ENCODE measurements around the gene NTSR1.

The NTSR1 gene

DNA sequence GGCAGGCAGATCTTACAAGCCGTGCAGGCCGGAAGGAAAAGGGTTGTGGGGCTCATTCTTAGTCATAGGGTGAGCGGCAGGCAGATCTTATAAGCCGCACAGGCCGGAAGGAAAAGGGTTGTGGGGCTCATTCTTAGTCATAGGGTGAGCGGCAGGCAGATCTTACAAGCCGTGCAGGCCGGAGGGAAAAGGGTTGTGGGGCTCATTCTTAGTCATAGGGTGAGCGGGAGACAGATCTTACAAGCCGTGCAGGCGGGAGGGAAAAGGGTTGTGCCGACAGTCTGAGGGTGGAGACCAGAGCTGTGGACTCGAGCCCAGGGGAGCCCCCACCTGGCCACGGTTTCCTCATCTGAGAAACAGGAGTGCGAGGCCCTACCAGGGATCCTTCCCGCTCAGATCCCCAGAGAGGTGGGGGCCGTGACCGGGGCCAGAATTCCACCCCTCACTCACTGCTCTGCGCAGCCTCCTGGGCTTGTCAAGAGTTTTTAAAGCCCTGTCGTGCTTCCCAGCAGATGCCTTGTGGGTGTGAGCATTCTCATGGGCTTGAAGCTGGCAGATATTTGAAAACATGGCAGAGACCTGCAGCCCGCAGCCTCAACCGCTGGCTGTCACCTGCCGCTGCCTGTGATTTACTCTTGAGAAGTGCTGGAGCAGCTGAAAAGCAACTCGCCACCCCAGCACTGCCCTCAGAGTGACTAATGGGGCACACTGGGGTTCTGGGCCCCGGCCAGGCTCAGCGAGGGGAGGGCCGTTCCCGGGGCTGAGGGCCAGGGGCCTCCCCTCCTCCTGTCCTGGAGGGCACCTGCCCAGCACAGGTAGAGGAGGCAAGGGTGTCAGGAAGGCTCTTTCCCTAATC, 31.9 kb downstream of the NTSR1 start:
- DNase-seq (ENCODE audit: low read depth in 2 of 2) = peak; percentile 48 to 70

DNA sequence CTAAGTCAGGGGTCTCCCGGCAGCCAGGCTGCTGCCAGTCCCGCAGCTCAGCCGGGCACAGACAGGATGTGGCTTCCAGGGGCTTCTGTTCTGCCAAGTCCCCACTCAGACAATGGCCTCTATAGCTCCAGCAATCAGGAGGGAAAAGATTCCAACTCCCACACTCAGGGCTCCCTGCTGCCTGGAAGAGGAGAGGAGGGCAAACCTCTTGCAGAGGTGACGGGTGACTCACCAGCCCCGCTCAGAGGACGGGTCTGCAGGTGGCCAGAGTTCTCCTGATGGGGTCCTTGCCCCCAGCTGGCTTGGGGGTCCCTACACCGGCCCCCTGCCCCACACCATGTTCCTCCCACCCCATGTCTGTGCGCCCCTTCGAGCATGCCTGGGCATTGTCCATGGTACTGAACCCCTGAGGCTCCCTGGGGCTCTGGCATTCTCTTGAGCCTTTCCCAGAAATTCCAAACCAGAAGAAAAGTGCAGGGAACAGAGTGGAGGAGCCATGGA, 32.6 kb downstream of the NTSR1 start:
- no peak for DNase-seq (ENCODE audit: low read depth in 2 of 2)

DNA sequence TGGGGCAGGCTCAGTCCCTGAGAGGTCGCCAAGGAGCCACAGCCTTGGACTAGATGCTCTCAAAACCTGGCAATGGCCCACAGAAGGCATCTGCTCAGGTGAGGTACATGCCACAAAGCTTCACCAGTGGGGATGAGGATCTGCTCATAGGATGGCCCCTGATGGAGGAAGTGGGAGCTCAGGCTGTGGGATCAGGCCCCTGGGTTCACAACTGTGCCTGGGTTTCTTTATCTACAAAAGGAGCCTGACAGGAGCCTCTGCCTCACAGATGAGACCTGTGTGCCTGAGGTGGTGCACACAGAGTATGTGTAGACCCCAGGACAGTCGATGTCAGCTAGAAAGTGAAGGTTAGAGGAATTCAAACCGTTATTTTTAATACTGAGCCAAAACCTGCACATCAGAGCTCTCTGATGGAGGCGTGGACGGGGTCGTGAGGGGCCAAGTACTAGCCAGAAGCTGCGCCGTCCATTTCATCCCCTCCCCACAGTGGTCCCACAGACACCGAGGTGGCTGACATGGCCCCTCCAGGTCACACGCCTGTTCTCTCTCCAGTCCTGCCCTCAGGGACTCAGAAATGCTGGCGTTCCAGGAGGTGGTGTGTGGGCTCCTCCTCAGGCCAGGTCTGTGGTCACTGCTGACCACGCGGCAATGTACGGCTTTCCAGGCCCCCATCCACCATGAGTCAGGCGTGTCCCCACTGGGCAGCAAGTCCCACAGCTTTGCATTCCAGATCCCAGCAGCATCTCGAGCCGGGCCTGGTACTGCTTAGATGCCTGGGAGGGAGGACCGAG, 33.3 kb downstream of the NTSR1 start:
- no peak for DNase-seq (ENCODE audit: low read depth in 2 of 2)

- DNase-seq (ENCODE audit: low read depth in 2 of 2) = no peak
Observed at GRCh38 chr20:62742550-62742949, 33.9 kb downstream of the NTSR1 start.

GRCh38 chr20:62742979-62743776, 34.5 kb downstream of the NTSR1 start:
- DNase-seq (ENCODE audit: low read depth in 2 of 2) = no peak

DNA sequence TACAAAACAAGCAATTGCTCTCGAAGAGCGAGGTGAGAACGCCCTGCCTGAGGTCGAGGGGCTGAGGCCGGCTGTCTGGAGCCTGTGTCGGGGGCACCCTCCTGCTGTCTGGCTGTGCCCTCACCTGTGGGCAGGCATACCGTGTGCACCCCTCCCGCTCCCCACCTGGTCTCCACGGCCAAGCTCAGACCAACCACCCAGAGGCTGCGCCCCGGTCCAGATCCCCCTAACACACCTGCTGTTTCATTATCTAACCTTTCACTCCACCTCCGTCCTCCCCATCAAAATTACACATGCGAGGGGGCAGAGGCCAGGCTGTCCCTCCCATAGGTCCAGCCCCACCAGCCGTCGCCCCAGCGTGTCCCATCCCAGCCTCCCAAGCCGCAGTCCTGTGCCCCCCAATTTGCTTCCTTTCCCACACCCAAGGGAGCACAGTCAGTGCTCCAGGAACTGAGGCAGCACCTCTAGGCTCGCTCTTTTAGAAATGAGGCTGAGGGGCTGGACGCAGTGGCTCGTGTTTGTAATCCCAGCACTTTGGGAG, 35.2 kb downstream of the NTSR1 start:
- no peak for DNase-seq (ENCODE audit: low read depth in 2 of 2)

GRCh38 chr20:62744741-62745191, 36.1 kb downstream of the NTSR1 start:
- DNase-seq (ENCODE audit: low read depth in 2 of 2) = no peak

DNA sequence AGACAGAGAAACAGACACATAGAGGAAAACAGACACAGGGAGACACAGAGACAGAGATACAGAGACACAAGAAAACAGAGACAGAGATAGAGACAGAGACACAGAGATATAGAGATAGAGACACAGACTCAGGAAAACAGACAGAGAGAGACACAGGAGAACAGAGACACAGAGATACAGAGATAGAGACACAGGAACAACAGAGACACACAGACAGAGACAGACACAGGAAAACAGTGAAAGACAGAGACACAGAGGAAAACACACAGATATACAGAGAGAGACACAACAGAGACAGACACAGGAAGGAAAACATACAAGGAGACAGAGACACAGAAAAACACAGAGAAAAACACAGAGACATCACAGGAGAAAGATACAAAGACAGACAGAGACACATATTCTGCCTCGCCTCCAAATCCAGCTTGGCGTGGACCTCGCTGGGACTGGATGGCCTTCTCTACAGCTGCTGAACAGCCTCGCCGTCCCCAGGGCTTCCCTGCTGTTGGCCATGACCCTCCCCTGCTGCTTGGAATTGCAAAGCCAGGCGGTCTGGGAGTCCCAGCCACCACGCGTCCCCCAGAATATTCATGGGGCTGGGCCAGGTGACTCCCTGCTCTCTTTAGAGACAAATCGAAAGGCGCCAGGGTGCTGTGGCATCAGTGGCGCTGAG, 36.8 kb downstream of the NTSR1 start:
- no peak for DNase-seq (ENCODE audit: low read depth in 2 of 2)

GRCh38 chr20:62745952-62746288, 37.3 kb downstream of the NTSR1 start:
- DNase-seq (ENCODE audit: low read depth in 2 of 2) = no peak

DNA sequence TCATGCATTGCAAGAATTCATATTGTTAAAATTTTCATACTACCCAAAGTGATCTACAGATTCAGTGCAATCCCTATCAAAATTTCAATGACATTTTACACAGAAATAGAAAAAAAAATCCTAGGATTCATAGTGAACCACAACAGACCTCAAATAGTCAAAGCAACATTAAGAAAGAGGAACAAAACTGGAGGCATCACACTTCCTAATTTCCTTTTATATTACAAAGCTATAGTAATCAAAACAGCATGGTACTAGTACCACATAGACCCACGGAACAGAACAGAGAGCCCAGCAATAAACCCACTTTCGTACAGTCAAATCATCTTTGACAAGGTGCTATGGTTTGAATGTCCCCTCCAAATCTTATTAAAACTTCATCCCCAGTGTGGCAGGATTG, 39.7 kb downstream of the NTSR1 start:
- DNase-seq (ENCODE audit: low read depth in 2 of 2) = no peak

DNA sequence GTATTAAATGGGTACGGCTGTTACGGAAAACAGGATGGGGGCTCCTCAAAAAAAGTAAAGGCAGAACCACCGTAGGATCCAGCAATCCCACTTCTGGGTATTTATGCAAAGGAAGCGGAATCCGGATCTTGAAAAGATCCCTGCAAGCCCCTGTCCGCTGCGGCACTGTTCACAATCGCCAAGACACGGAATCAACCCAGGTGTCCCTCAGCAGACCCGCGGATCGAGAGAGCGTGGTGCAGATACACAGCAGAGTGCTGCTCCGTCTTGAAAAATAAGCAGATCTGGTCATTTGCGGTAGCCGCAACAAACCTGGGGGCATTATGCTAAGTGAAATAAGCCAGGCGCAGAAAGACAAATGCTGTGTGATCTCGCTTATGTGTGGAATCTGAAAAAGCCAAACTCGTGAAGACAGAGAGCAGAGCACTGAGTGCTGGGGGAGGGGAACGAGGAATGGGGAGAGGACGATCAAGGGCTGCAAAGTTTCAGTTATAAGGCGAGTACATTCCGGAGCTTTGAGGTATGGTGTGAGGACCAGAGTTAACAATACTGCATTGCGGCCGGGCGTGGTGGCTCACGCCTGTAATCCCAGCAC, 41.3 kb downstream of the NTSR1 start:
- no peak for DNase-seq (ENCODE audit: low read depth in 2 of 2)

DNA sequence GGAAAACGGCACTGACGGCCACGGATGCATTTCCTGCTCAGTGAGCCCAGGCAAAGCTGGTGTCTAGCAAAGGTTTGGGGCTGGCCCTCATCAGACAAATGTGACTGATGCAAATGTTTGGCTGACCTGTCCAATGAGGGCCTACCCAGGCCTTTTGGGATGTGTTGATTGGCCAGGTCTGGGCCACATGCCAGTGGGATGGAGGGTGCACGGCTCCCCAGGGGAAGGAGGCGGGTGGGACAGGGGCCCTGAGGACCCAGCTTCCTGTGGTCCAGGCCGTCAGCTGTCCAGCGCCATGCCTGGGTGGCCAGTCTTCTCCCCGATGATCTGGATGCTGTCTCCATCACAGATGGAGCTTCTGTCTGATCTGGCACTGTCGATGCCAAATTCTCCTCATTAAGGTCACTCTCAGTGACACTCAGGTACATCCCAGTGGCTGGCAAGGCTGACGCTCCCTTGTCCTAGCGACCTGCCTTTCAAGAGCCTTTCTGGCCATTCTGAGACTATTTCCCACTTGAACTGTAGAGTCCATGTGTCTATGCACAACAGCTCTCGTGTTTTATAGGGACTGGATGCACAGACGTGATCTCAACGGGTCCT, 43.0 kb downstream of the NTSR1 start:
- no peak for DNase-seq (ENCODE audit: low read depth in 2 of 2)

GRCh38 chr20:62752181-62752670, 43.6 kb downstream of the NTSR1 start:
- DNase-seq (ENCODE audit: low read depth in 2 of 2) = no peak

DNA sequence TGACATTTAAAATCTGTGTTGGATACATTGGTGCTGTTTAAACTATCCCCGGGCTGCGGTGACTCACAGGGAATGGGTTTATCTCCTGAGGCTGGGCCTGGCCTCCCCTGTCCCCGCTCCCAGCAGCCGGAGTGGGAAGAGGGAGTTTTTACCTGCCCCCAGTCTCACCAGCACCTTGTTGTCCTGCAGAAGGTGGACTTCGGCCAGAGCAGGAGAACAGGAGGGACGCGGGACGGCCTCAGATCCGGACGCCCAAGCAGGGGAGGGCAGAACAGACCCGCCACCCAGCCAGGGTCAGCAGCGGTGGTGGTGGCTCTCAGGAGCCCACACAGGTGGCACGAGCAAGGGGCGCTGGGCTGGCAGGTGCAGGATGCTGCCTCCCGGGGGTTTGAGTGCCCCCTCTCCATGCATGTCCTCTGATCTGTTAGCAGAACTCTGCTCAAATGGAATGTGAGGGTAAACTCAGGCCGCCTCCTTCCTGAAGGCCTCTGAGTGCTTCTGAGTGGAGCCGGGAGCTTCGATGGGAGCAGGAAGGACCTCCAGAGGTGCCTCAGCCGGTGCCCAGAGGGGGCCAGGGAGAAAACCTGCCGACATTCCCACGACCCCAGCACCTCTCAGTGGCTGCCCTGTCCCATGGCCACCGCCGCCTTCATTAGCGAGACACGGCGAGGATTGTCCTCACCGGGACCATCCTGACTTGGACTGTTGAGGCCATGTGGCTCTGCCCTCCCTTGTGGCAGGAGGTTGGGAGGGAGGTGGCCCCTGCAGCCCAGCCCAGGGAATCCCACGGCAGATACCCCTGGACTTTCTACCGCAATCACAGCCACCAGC, 44.2 kb downstream of the NTSR1 start:
- DNase-seq (ENCODE audit: low read depth in 2 of 2) = no peak

GRCh38 chr20:62753626-62754025, 45.0 kb downstream of the NTSR1 start:
- DNase-seq (ENCODE audit: low read depth in 2 of 2) = no peak

- no peak for DNase-seq (ENCODE audit: low read depth in 2 of 2)
Observed at GRCh38 chr20:62754122-62754990, 45.7 kb downstream of the NTSR1 start.

DNA sequence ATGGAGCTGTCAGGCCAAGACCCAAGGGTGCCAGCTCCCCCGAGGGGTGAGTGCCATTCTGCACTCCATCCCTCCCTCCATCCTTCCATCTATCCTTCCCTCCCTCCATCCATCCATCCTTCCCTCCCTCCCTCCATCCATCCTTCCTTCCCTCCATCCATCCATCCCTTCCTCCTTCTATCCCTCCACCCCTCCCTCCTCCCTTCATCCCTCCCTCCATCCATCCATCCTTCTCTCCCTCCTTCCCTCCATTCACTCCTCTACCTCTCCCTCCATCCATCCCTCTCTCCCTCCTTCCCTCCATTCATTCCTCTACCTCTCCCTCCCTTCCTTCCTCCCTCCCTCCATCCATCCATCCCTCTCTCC, 46.3 kb downstream of the NTSR1 start:
- DNase-seq (ENCODE audit: low read depth in 2 of 2) = no peak

Data from stimulated activated CD8-positive, alpha-beta memory T cell treated with anti-CD3 and anti-CD28 coated beads, Interleukin-2, amount 100 ng/mL, for 1 hour (primary cell).